ENCODE data around the gene ADCY10.
"Not testable (repeated sequence)": the region's sequence is repeated elsewhere in the genome, so short reads cannot be mapped to it uniquely, and the experiment has no call there.

Gene ADCY10

GRCh38 chr1:167913895-167914496 is at the start of gene ADCY10:
ADCY10 (minus strand) TSS chr1:167914134; CDS start chr1:167905140, 8,994 bp downstream.
- DNase-seq (ENCODE audit: low spot score), result no peak

- no peak for DNase-seq (ENCODE audit: low spot score)
Observed at GRCh38 chr1:167957710-167958109, 43.8 kb upstream of the ADCY10 start.

GRCh38 chr1:167955915-167956314 is 42.0 kb upstream of the ADCY10 start:
- no peak for DNase-seq (ENCODE audit: low spot score)

GRCh38 chr1:167950569-167950968 is 36.6 kb upstream of the ADCY10 start:
- DNase-seq (ENCODE audit: low spot score), result no peak

- no peak for DNase-seq (ENCODE audit: low spot score)
Observed at GRCh38 chr1:167949785-167950184, 35.9 kb upstream of the ADCY10 start.

- no peak for DNase-seq (ENCODE audit: low spot score)
Observed at GRCh38 chr1:167947733-167948132, 33.8 kb upstream of the ADCY10 start.

- DNase-seq (ENCODE audit: low spot score), result no peak
Observed at GRCh38 chr1:167943541-167943940, 29.6 kb upstream of the ADCY10 start.

- DNase-seq (ENCODE audit: low spot score), result no peak
Observed at GRCh38 chr1:167940264-167940663, 26.3 kb upstream of the ADCY10 start.

- no peak for DNase-seq (ENCODE audit: low spot score)
Observed at GRCh38 chr1:167938080-167938636, 24.2 kb upstream of the ADCY10 start.

- no peak for DNase-seq (ENCODE audit: low spot score)
Observed at GRCh38 chr1:167937709-167938010, 23.7 kb upstream of the ADCY10 start.

- DNase-seq (ENCODE audit: low spot score), result peak; percentile 77
Observed at GRCh38 chr1:167936930-167937708, 23.2 kb upstream of the ADCY10 start, which contains the start of gene MPC2. MPC2 (minus strand) TSS chr1:167937072; CDS start chr1:167935841, 1,231 bp downstream.

- peak; percentile 98 for DNase-seq (ENCODE audit: low spot score)
Observed at GRCh38 chr1:167936068-167936929, 22.4 kb upstream of the ADCY10 start, which contains the start of gene DCAF6. DCAF6 (plus strand) TSS chr1:167936683; CDS start chr1:167936912, 229 bp downstream.

- peak; percentile 45 for DNase-seq (ENCODE audit: low spot score)
Observed at GRCh38 chr1:167935216-167936067, 21.5 kb upstream of the ADCY10 start.

GRCh38 chr1:167934426-167935215 is 20.7 kb upstream of the ADCY10 start:
- DNase-seq (ENCODE audit: low spot score), result no peak

GRCh38 chr1:167933788-167934187 is 19.9 kb upstream of the ADCY10 start:
- no peak for DNase-seq (ENCODE audit: low spot score)

- DNase-seq (ENCODE audit: low spot score), result no peak
Observed at GRCh38 chr1:167929725-167930124, 15.8 kb upstream of the ADCY10 start.

GRCh38 chr1:167928919-167929318 is 15.0 kb upstream of the ADCY10 start:
- DNase-seq (ENCODE audit: low spot score), result not testable (repeated sequence)

- DNase-seq (ENCODE audit: low spot score), result no peak
Observed at GRCh38 chr1:167928457-167928852, 14.5 kb upstream of the ADCY10 start.

- DNase-seq (ENCODE audit: low spot score), result no peak
Observed at GRCh38 chr1:167927046-167927754, 13.3 kb upstream of the ADCY10 start.

GRCh38 chr1:167926486-167926997 is 12.6 kb upstream of the ADCY10 start:
- DNase-seq (ENCODE audit: low spot score), result no peak

Measured in GM03348 (cell line).